H1 (cell line): ENCODE data around the gene PDE3A. TPM values are rescaled to one million over a fixed set of nuclear protein-coding genes. Genes with fewer than 3 reads are reported as not detected.

Source experiments
- CTCF ChIA-PET: fragments of 300-600 bp; sonication (Branson Sonifier 250); formaldehyde crosslinking; loops from one replicate; lab custom pipeline; 2021; ENCODE audit not compliant: partially characterized antibody; lab: Charles Lee
- POLR2A ChIA-PET: fragments of 300-600 bp; sonication (Branson Sonifier 250); formaldehyde crosslinking; loops from one replicate; lab custom pipeline; 2021; ENCODE audit warnings: inconsistent platforms; ENCODE audit not compliant: partially characterized antibody; lab: Charles Lee
- DNase-seq, 2 experiments: peaks; one replicate each; pipeline versions ENCODE4 v3.0.0 to v3.0.0-alpha.2; 2010 to 2022; ENCODE audit warnings: low spot score in 2 of 2, low read depth in 1 of 2, mixed read lengths in 1 of 2
- FAIRE-seq: peaks from 2 replicates; lab custom pipeline; 2011; peaks lifted over from hg19 to GRCh38; lab: Jason Lieb, UNC
- H2AFZ ChIP-seq: 2 replicates; pipeline ENCODE4 v1.8.1; 2012; ENCODE audit warnings: low read length, inconsistent platforms
- H2AK5ac ChIP-seq: 2 replicates; pipeline ENCODE4 v1.6.1; 2013; ENCODE audit warnings: low read depth, low read length
- H2BK120ac ChIP-seq: replicated peaks from 2 replicates; pipeline ENCODE3; 2013; ENCODE audit warnings: low read depth, low read length, inconsistent platforms
- H2BK12ac ChIP-seq: 2 replicates; pipeline ENCODE4 v1.6.1; 2013; ENCODE audit warnings: low read depth, low read length
- H2BK15ac ChIP-seq: 2 replicates; pipeline ENCODE4 v1.6.1; 2013; ENCODE audit warnings: low read length
- H2BK20ac ChIP-seq: 2 replicates; pipeline ENCODE4 v1.6.1; 2013; ENCODE audit warnings: low read length
- H2BK5ac ChIP-seq: 2 replicates; pipeline ENCODE4 v1.6.1; 2013; ENCODE audit warnings: low read depth, low read length
- H3K14ac ChIP-seq: 2 replicates; pipeline ENCODE4 v1.6.1; 2013; ENCODE audit warnings: inconsistent platforms; ENCODE audit not compliant: insufficient read length
- H3K18ac ChIP-seq: 2 replicates; pipeline ENCODE4 v1.6.1; 2013; ENCODE audit warnings: low read length; ENCODE audit errors: extremely low read depth
- H3K23ac ChIP-seq: 2 replicates; pipeline ENCODE4 v1.6.1; 2013; ENCODE audit warnings: inconsistent platforms; ENCODE audit not compliant: insufficient read length
- H3K23me2 ChIP-seq: 2 replicates; pipeline ENCODE4 v1.6.1; 2013; ENCODE audit warnings: low read depth, low read length
- H3K27ac ChIP-seq: 2 replicates; pipeline ENCODE4 v1.6.1; 2011; ENCODE audit warnings: low read depth, low read length, inconsistent platforms
- H3K27me3 ChIP-seq, 4 experiments: replicated peaks in 1 of 4; 1 replicate in 1 of 4; 2 replicates in 3 of 4; pipeline versions ENCODE4 v1.6.1 to v1.8.1; 2011 to 2013; ENCODE audit warnings: low read length in 3 of 4, mild to moderate bottlenecking in 3 of 4, inconsistent platforms in 2 of 4, mixed read lengths in 2 of 4, moderate library complexity in 1 of 4; ENCODE audit not compliant: control insufficient read depth in 3 of 4, insufficient read depth in 3 of 4; ENCODE audit errors: extremely low read depth in 1 of 4
- H3K36me3 ChIP-seq, 4 experiments: 2 replicates each; pipeline versions ENCODE4 v1.6.1 to v1.8.1; 2011 to 2013; ENCODE audit warnings: mild to moderate bottlenecking in 4 of 4, low read length in 3 of 4, moderate library complexity in 2 of 4, control low read depth in 1 of 4, inconsistent platforms in 1 of 4; ENCODE audit not compliant: insufficient read depth in 4 of 4, control insufficient read depth in 2 of 4
- H3K4ac ChIP-seq: replicated peaks from 2 replicates; pipeline ENCODE3; 2013; ENCODE audit warnings: low read length, low read depth, mixed read lengths, inconsistent platforms; ENCODE audit not compliant: insufficient read length
- H3K4me1 ChIP-seq, 4 experiments: replicated peaks in 1 of 4; 1 replicate in 1 of 4; 2 replicates in 3 of 4; pipeline versions ENCODE4 v1.6.1 to v1.8.1; 2011 to 2013; ENCODE audit warnings: low read length in 3 of 4, inconsistent platforms in 2 of 4, mixed read lengths in 1 of 4; ENCODE audit not compliant: insufficient read depth in 4 of 4, control insufficient read depth in 3 of 4
- H3K4me2 ChIP-seq, 2 experiments: 2 replicates each; pipeline versions ENCODE4 v1.6.1 to v1.8.1; 2011 to 2013; ENCODE audit warnings: low read depth in 2 of 2, low read length in 2 of 2, control low read depth in 1 of 2, inconsistent platforms in 1 of 2, mild to moderate bottlenecking in 1 of 2; ENCODE audit not compliant: insufficient read depth in 1 of 2
- H3K4me3 ChIP-seq, 4 experiments: fragments of 200-600, 300-600 bp in 1 of 4; sonication (generic), shearing (Covaris generic), sonication (Bioruptor Twin) in 1 of 4; 2 replicates each; pipeline versions ENCODE4 v1.5.1 to v1.8.1; 2011 to 2016; ENCODE audit warnings: low read length in 4 of 4, low read depth in 3 of 4, control low read depth in 2 of 4, inconsistent platforms in 2 of 4, mild to moderate bottlenecking in 2 of 4, mixed read lengths in 1 of 4, moderate library complexity in 1 of 4; ENCODE audit not compliant: insufficient read depth in 2 of 4; ENCODE audit errors: extremely low read depth in 1 of 4
- H3K56ac ChIP-seq: replicated peaks from 2 replicates; pipeline ENCODE3; 2013; ENCODE audit warnings: low read depth, mild to moderate bottlenecking, mixed read lengths, low read length, inconsistent platforms; ENCODE audit not compliant: insufficient read length
- H3K79me1 ChIP-seq: 2 replicates; pipeline ENCODE4 v1.6.1; 2013; ENCODE audit warnings: low read depth, low read length, control low read depth
- H3K79me2 ChIP-seq, 2 experiments: 2 replicates each; pipeline versions ENCODE4 v1.6.1 to v1.8.1; 2012 to 2013; ENCODE audit warnings: low read length in 2 of 2, mild to moderate bottlenecking in 2 of 2, inconsistent platforms in 1 of 2; ENCODE audit not compliant: insufficient read depth in 2 of 2, control insufficient read depth in 1 of 2
- H3K9ac ChIP-seq, 4 experiments: replicated peaks in 1 of 4; 1 replicate in 1 of 4; 2 replicates in 3 of 4; pipeline versions ENCODE4 v1.6.1 to v1.8.1; 2011 to 2013; ENCODE audit warnings: low read depth in 3 of 4, low read length in 3 of 4, control low read depth in 2 of 4, mild to moderate bottlenecking in 2 of 4, moderate library complexity in 2 of 4, inconsistent platforms in 1 of 4; ENCODE audit errors: extremely low read depth in 1 of 4
- H3K9me3 ChIP-seq, 2 experiments: 2 replicates each; pipeline versions ENCODE4 v1.6.1 to v1.8.1; 2012 to 2013; ENCODE audit warnings: mild to moderate bottlenecking in 2 of 2, moderate library complexity in 2 of 2, control low read depth in 1 of 2, inconsistent platforms in 1 of 2, low read depth in 1 of 2, low read length in 1 of 2, mixed read lengths in 1 of 2; ENCODE audit not compliant: insufficient read depth in 2 of 2
- H4K20me1 ChIP-seq, 2 experiments: replicated peaks in 1 of 2; 2 replicates each; pipeline versions ENCODE3 to v1.8.1; 2011 to 2013; ENCODE audit warnings: inconsistent platforms in 2 of 2, low read length in 2 of 2, mild to moderate bottlenecking in 1 of 2; ENCODE audit not compliant: insufficient read depth in 2 of 2, control insufficient read depth in 1 of 2
- H4K5ac ChIP-seq: 2 replicates; pipeline ENCODE4 v1.6.1; 2013; ENCODE audit warnings: low read length, low read depth, mixed read lengths, inconsistent platforms; ENCODE audit not compliant: insufficient read length
- H4K8ac ChIP-seq: 2 replicates; pipeline ENCODE4 v1.8.0; 2013; ENCODE audit warnings: mild to moderate bottlenecking, moderate library complexity, low read length, inconsistent platforms; ENCODE audit not compliant: insufficient read depth; ENCODE audit errors: extremely low read depth
- H4K91ac ChIP-seq: replicated peaks from 2 replicates; pipeline ENCODE3; 2013; ENCODE audit warnings: low read length, mixed read lengths, inconsistent platforms; ENCODE audit not compliant: insufficient read length
- ASH2L ChIP-seq: fragments of 200-600, 300-600 bp; sonication (generic); IDR thresholded peaks from one replicate; pipeline ENCODE4 v1.7.1; 2017; ENCODE audit warnings: low read length
- ATF3 ChIP-seq: IDR thresholded peaks from 2 replicates; pipeline ENCODE4 v1.6.1; 2011; ENCODE audit warnings: low read depth, mild to moderate bottlenecking, low read length; ENCODE audit not compliant: insufficient read depth
- CHD2 ChIP-seq: IDR thresholded peaks from 2 replicates; pipeline ENCODE4 v1.6.1; 2012; ENCODE audit warnings: low read length, improper control_type of control experiment
- CTCF ChIP-seq, 3 experiments: IDR thresholded peaks; 1 replicate in 2 of 3; 2 replicates in 1 of 3; pipeline versions ENCODE4 v1.5.1 to v1.6.1; 2011; ENCODE audit warnings: low read length in 3 of 3, mild to moderate bottlenecking in 3 of 3, inconsistent platforms in 2 of 3, low read depth in 1 of 3, moderate library complexity in 1 of 3; ENCODE audit not compliant: insufficient read depth in 1 of 3; ENCODE audit errors: control extremely low read depth in 1 of 3
- GTF2F1 ChIP-seq: IDR thresholded peaks from 2 replicates; pipeline ENCODE4 v1.6.1; 2012; ENCODE audit warnings: low read depth, low read length, improper control_type of control experiment, borderline replicate concordance
- POLR2AphosphoS5 ChIP-seq: IDR thresholded peaks from 2 replicates; pipeline ENCODE4 v1.6.1; 2011; ENCODE audit warnings: low read depth, low read length
- WGBS, 2 experiments: shearing (Covaris generic) in 1 of 2; methylation state at CpG; one replicate each; pipeline versions ENCODE4 v1.1.6 to v1.1.7; 2013 to 2015; ENCODE audit warnings: low lambda C conversion rate in 2 of 2, mixed read lengths in 2 of 2, inconsistent platforms in 1 of 2, low coverage in 1 of 2, missing lambda C conversion rate in 1 of 2; ENCODE audit not compliant: insufficient replicate concordance in 2 of 2, insufficient coverage in 1 of 2, insufficient read length in 1 of 2; ENCODE audit errors: extremely low coverage in 1 of 2, missing lambda C conversion rate in 1 of 2; 5-methylcytosine and 5-hydroxymethylcytosine counted together
- polyA plus RNA-seq, 7 experiments: library from polyadenylated mRNA; depleted of rRNA in 3 of 7; stranded (reverse) in 5 of 7; unstranded in 2 of 7; fragments of >200 nt in 5 of 7; fragments of 200-250 nt in 2 of 7; gene quantifications; 1 replicate in 5 of 7; 2 replicates in 1 of 7; 4 replicates in 1 of 7; pipeline versions ENCODE4 v1.2.1 to v1.2.3, GENCODE V29; 2011 to 2013; ENCODE audit warnings: missing spikeins in 2 of 7, mixed read lengths in 2 of 7
- total RNA-seq: library from RNA; stranded (reverse); fragmentation: NEBNext Ultra II Directional; extraction: Animal tissue kit (Norgen Biotek cat#: 25700); gene quantifications from 2 replicates; pipeline ENCODE4 v1.2.1, GENCODE V29; 2021

The PDE3A gene
- total and polyA plus RNA-seq, 2 of the 8 experiments (the other 6 are each of a cell fraction or from before 2014, with no cell fraction given) = 1.4 to 3.4 TPM

DNA sequence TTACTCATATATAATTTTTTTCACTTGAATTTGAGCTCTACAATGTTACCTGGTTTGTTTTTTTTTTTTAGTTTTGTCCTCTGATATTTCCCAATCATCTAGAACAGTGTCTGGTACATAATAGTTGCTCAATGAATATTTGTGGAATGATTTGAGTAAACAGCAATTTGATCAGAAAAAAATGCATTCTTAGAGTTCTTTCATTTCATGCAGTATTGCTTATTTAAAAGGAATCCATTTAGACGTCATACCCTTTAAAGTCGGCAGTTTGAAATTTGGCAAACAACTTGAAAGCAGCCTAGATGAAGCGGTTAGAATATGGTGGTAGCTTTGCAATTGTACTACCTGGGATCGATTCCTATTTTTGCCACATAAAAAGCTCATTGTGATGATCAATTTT is 140.0 kb downstream of the PDE3A start:
- Histone ChIP-seq H2BK15ac (no peak overlapping the region), H3K9ac (no peak overlapping the region), H3K56ac (no peak overlapping the region), H3K4me2 (no peak overlapping the region), H3K23me2 (no peaks in the 10 kb centered on the region; the same call in 1 of the 2 replicates), H3K36me3 (no peaks in the 10 kb centered on the region), H3K79me2 (no peaks in the 10 kb centered on the region), H2AK5ac (no peak overlapping the region), H3K9me3 (no peaks in the 10 kb centered on the region), H3K23ac (no peak overlapping the region), H3K18ac (no peak overlapping the region), H4K8ac (no peak overlapping the region), H3K4me3 (no peak overlapping the region), H3K79me1 (no peaks in the 10 kb centered on the region), H3K27ac (no peak overlapping the region), H4K20me1 (no peaks in the 10 kb centered on the region), H2BK120ac (no peak overlapping the region), H2BK20ac (no peak overlapping the region), H3K14ac (no peak overlapping the region), H3K4ac (no peak overlapping the region), H3K27me3 (no peaks in the 10 kb centered on the region; a peak in 1 of 7 replicates), H2BK5ac (no peak overlapping the region), H4K5ac (no peak overlapping the region), H4K91ac (no peak overlapping the region), H3K4me1 (no peaks in the 10 kb centered on the region), H2AFZ (no peak overlapping the region), H2BK12ac (no peak overlapping the region)
- FAIRE-seq (no peak), DNase-seq (no peak)
- ChIA-PET CTCF (interaction anchor here (1.5 kb wide), 1 partner anchor 41 kb away, joined by 5 read pairs; no protein-coding TSS in a partner anchor), POLR2A (interaction anchor here (1.4 kb wide), 1 partner anchor 11 kb away, joined by 3 read pairs; no protein-coding TSS in a partner anchor)
- 95% methylated on average over 4 of the region's 4 CpGs; no CpG with 5 or more reads in 1 of the 2 experiments for WGBS, 2 experiments
- TF ChIP-seq CTCF (IDR thresholded peaks at IDR 0.05; ENCODE audit: control extremely low read depth in 1 of 3, insufficient read depth in 1 of 3, low read depth in 1 of 3, low read length in 3 of 3) (no peak), CHD2 (no peak), ASH2L (no peak), POLR2AphosphoS5 (no peak), GTF2F1 (no peak), ATF3 (no peak)
